GM18868 (cell line): Measurements from ENCODE around the gene RPS6KA2.
A peak's percentile ranks its signal among the peaks of the same experiment; 100 is the strongest.

Source experiments
- ATAC-seq: cut with Tn5 transposase; IDR thresholded peaks from one replicate; pipeline ENCODE4 v1.9.1; 2021; ENCODE audit warnings: mild to moderate bottlenecking, moderate library complexity; ENCODE audit not compliant: unreplicated experiment

Gene RPS6KA2

GRCh38 chr6:166492092-166492741 is 134.8 kb downstream of the RPS6KA2 start:
- ATAC-seq: no peak

DNA sequence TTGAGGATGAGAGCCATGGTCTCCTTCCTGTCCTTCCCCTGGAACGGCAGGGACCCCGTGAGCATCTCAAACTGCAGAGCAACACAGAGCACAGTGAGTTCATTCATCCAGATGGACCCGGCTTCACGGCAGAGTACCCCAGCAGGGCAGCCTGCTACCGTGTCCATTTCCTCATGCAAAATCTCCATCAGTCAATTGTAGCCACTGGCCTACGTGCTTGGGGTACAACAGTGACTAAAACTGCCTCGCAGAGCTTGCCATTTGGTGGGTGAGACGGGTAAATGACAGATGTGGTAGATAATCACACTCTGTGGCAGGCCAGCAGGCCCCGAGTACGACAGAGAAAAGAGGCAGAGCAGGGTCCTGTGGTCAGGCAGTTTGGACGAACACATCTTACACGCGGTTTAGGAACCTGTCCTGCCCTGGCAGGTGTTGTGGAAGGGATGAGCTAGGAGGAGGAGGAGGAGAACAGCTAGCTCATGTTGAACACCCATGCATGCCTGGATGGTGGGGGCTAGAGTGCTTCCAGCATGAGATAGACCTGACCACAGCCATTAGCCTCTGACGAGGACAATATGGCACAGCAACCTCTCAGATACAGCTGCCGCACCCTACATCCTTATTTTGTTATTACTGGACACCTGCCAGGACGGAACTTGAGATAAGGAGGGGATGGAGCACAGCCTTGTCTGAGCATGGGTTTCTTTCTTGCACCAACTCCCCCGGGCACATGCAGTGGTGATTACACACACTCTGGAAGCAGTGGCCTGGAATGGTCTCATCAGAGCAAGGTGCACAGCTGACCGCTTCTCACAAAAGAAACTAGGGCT is 136.2 kb downstream of the RPS6KA2 start:
- no peak for ATAC-seq

DNA sequence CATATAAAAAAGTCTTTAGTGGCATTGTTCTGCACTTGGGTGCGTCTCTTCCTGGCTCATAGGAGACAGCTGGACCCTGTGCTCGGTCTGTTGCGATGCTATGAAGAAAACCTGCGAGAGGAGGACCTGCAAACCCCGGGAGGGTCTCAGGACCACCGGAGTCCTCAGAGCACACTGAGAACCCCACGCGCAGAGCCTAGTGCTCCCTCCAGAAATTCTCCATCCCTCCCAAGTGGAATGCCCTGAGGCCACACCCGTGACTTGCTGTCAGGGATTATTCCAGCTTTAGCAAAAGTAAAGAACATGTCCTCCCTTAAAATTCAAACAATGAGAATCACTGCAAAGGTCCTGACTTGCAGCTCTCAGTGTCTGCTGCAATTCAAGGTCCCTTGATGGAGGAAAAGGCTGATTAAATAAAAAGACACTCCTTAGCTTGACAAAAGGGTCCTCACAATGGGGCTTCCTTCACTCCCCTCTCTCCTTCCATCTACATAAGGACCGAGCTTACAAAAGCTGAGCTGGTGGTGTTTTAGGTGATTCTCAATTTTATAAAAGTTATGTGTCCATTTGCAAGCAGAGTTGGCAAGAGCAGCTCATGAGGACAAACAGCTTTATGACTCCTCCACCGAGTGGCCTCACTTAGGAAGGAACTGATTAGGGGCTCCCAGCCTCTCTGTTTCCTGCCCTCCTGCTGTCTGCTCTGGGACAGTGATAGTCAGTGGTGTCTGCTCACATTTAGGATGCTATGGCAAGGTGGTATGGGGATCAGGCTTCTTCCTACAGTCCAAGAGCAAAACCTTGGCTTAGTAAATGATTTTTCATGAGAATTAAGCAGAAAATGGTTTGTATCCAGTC is 137.5 kb downstream of the RPS6KA2 start:
- no peak for ATAC-seq

GRCh38 chr6:166488701-166489100 is 138.3 kb downstream of the RPS6KA2 start:
- ATAC-seq: no peak

- ATAC-seq: peak; percentile 93
Observed at GRCh38 chr6:166488076-166488685, 138.9 kb downstream of the RPS6KA2 start.

- ATAC-seq: no peak
Observed at GRCh38 chr6:166487148-166487547, 139.9 kb downstream of the RPS6KA2 start.

- ATAC-seq: no peak
Observed at GRCh38 chr6:166486536-166486880, 140.5 kb downstream of the RPS6KA2 start.

DNA sequence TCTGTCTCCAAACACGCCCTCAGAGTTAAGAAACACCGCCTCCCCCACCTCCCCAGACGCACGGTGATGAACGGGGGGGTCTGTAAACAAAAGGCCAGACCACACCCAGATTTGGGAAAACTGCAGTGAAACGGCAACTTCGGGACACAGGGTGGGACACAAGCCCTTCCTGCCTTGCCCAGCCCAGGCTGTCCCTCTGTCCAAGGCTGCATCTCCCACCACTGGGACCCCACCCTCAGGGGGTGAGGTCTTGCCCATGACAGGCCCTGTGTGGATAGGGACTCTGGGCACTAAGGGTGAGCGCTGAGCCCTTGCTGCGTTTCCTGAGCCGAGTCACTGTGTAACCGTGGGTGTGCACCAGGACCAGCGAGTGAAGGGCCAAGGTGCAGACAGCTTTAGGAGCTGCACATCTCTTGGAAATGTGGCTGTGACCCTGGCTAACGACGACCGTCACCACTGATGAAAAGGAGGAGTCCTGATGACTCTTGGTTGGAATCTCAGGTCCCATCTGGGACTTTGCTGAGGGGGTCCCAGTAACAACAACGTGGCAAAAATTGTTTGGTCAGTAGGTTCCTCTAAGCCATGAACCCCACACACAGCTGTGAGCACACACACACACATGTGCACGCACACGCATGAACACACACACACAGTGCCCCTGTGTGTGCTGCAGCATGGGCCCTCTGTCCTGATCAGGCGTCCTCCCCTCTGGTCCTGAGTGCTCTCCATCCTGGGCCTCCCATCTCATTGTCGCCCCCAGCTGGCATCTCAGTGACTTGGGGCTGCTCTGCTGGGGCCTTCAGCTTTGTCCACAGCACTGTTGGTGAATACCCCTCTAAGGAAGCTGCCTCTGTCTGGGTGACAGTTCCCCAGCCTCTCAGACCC is 141.2 kb downstream of the RPS6KA2 start:
- no peak for ATAC-seq

- ATAC-seq: no peak
Observed at GRCh38 chr6:166484863-166485262, 142.2 kb downstream of the RPS6KA2 start.

GRCh38 chr6:166483573-166484250 is 143.3 kb downstream of the RPS6KA2 start:
- ATAC-seq: no peak

DNA sequence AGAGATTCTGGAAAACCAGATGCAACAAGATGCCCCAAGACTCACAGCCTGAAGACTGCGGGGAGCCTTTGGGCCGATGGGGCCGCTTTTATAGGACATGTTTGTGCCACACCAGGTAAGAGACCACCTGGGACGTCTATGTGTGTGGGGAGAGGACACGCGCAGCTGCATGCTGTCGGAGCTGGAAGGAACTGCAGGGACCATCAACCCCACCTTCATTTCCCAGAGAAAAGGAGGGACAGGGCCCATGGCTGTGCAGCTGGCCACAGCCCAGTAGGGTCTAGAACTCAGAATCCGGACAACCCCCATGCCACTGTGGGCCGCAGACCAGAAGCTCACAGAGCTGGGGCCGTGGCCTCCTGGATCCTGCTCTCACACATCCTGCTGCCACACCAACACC is 144.0 kb downstream of the RPS6KA2 start:
- ATAC-seq: no peak

- no peak for ATAC-seq
Observed at GRCh38 chr6:166478782-166479592, 148.1 kb downstream of the RPS6KA2 start.

- no peak for ATAC-seq
Observed at GRCh38 chr6:166477647-166478365, 149.2 kb downstream of the RPS6KA2 start.

- no peak for ATAC-seq
Observed at GRCh38 chr6:166476634-166477215, 150.3 kb downstream of the RPS6KA2 start.

- ATAC-seq: no peak
Observed at GRCh38 chr6:166476061-166476591, 150.9 kb downstream of the RPS6KA2 start.

- ATAC-seq: no peak
Observed at GRCh38 chr6:166474721-166475565, 152.1 kb downstream of the RPS6KA2 start.
